ENCODE data around the gene MAPK11. TPM values are rescaled to one million over a fixed set of nuclear protein-coding genes. Genes with fewer than 3 reads are reported as not detected.

Gene MAPK11
- total and polyA plus RNA-seq, 9 of the 15 experiments (the other 6 are each of a cell fraction or from before 2014, with no cell fraction given): 0.06 to 14.6 (median 5.3) TPM

- no peak for TF ChIP-seq CEBPZ (IDR thresholded peaks at IDR 0.05; ENCODE audit: borderline replicate concordance, low read depth, low read length)
- TF ChIP-seq TCF7L2 (IDR thresholded peaks at IDR 0.05; ENCODE audit: low read depth, low read length): no peak
- TF ChIP-seq HNRNPL (IDR thresholded peaks at IDR 0.05; ENCODE audit: low read depth, low read length): no peak; the same call in 1 of the 2 replicates
- TF ChIP-seq ZFP36 (IDR thresholded peaks at IDR 0.05; ENCODE audit: low read depth, low read length, partially characterized antibody): no peak
- no peak for TF ChIP-seq PHF20 (IDR thresholded peaks at IDR 0.05; ENCODE audit: partially characterized antibody)
- TF ChIP-seq ZNF274 (IDR thresholded peaks at IDR 0.05; ENCODE audit: borderline replicate concordance, low read depth, low read length): no peak
- no peak for TF ChIP-seq GATA2 (CRISPR knock-in tag; IDR thresholded peaks at IDR 0.05)
- no peak for TF ChIP-seq CAMTA2 (CRISPR knock-in tag; conservative IDR thresholded peaks at IDR 0.05)
- no peak for TF ChIP-seq CBX2 (IDR thresholded peaks at IDR 0.05; ENCODE audit: insufficient read depth, low read length, poor library complexity, severe bottlenecking)
- no peak for TF ChIP-seq ZNF217 (CRISPR knock-in tag; IDR thresholded peaks at IDR 0.05)
- no peak for TF ChIP-seq ELF2 (CRISPR knock-in tag; IDR thresholded peaks at IDR 0.05)
- TF ChIP-seq NR0B1 (IDR thresholded peaks at IDR 0.05; ENCODE audit: partially characterized antibody): no peak
- TF ChIP-seq NCOA1 (IDR thresholded peaks at IDR 0.05; ENCODE audit: low read depth): no peak
- no peak for TF ChIP-seq DDX20 (tag; IDR thresholded peaks at IDR 0.05; ENCODE audit: low read depth)
- TF ChIP-seq ZBTB1 (CRISPR knock-in tag; IDR thresholded peaks at IDR 0.05; ENCODE audit: borderline replicate concordance, low read depth): no peak
- no peak for TF ChIP-seq SMARCB1 (IDR thresholded peaks at IDR 0.05; ENCODE audit: insufficient read length, low read depth)
- TF ChIP-seq ZEB2 (IDR thresholded peaks at IDR 0.05): no peak
- no peak for TF ChIP-seq STAT5A (IDR thresholded peaks at IDR 0.05; ENCODE audit: borderline replicate concordance, low read length)
- TF ChIP-seq SRSF1 (IDR thresholded peaks at IDR 0.05; ENCODE audit: low read depth, low read length): no peak
- TF ChIP-seq FOXK2 (conservative IDR thresholded peaks at IDR 0.05 in 1 of 2, IDR thresholded peaks at IDR 0.05 in 1 of 2; ENCODE audit: low read depth in 2 of 2): no peak
- TF ChIP-seq RBBP5 (IDR thresholded peaks at IDR 0.05; ENCODE audit: borderline replicate concordance, insufficient read depth, low read length, poor library complexity, severe bottlenecking): peak; percentile 33
- no peak for TF ChIP-seq ZNF253 (CRISPR knock-in tag; conservative IDR thresholded peaks at IDR 0.05)
- no peak for TF ChIP-seq MECOM (CRISPR knock-in tag; IDR thresholded peaks at IDR 0.05)
- TF ChIP-seq PTRF (tag; IDR thresholded peaks at IDR 0.05): no peak
- TF ChIP-seq ESRRA (IDR thresholded peaks at IDR 0.05; ENCODE audit: borderline replicate concordance, low read depth): no peak
- no peak for TF ChIP-seq ZBTB17 (CRISPR knock-in tag; IDR thresholded peaks at IDR 0.05)
Observed at GRCh38 chr22:50260801-50261614, 9.2 kb downstream of the MAPK11 start (continued).

All from K562 (cell line).